ENCODE results near the gene RPL38.

DNA sequence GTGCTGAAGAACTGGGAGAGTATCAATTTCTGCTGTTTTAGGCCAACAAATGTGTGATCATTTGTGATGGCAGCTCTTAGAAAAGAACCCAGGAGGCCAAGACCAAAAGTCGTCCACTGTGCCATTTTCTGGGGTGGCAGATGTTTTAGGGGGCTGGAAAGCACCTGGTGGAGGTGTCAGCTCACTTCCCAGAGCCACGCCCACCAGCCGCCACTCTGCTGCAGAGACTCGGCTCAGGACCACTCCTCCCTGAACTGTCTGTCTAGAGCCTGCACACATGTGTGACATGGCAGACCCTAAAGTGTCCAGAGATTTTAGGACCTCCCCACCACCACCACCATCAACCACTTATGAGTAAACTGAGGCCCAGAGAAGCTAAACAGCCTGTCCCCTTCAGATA, 23.9 kb upstream of the RPL38 start:
- TF ChIP-seq, protein P1, sequence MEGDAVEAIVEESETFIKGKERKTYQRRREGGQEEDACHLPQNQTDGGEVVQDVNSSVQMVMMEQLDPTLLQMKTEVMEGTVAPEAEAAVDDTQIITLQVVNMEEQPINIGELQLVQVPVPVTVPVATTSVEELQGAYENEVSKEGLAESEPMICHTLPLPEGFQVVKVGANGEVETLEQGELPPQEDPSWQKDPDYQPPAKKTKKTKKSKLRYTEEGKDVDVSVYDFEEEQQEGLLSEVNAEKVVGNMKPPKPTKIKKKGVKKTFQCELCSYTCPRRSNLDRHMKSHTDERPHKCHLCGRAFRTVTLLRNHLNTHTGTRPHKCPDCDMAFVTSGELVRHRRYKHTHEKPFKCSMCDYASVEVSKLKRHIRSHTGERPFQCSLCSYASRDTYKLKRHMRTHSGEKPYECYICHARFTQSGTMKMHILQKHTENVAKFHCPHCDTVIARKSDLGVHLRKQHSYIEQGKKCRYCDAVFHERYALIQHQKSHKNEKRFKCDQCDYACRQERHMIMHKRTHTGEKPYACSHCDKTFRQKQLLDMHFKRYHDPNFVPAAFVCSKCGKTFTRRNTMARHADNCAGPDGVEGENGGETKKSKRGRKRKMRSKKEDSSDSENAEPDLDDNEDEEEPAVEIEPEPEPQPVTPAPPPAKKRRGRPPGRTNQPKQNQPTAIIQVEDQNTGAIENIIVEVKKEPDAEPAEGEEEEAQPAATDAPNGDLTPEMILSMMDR (conservative IDR thresholded peaks at IDR 0.05 in 1 of 2, IDR thresholded peaks at IDR 0.05 in 1 of 2; ENCODE audit: low read depth in 1 of 2, low read length in 2 of 2), result no peak
- TF ChIP-seq EZH2 (IDR thresholded peaks at IDR 0.05; ENCODE audit: low read length, missing control alignments), result no peak
